Activated T-helper 17 cell treated with anti-CD3 and anti-CD28 coated beads, Interleukin-2, amount 50 U/mL, for 72 hours (primary cell): Measurements from ENCODE around the gene PPP3CB. TPM values are rescaled to one million over a fixed set of nuclear protein-coding genes. Genes with fewer than 3 reads are reported as not detected.

Experiments used
- ATAC-seq: fragments of 150-1000 bp; cut with Tn5 transposase; replicated peaks from 2 replicates; pipeline ENCODE4 v1.10.0; 2021; ENCODE audit warnings: mild to moderate bottlenecking, moderate library complexity
- H3K27ac Mint-ChIP-seq: one replicate; pipeline ENCODE4 v1.8.0; 2022; ENCODE audit warnings: mixed read lengths
- H3K27me3 Mint-ChIP-seq: one replicate; pipeline ENCODE4 v1.8.0; 2022; ENCODE audit warnings: mixed read lengths
- H3K36me3 Mint-ChIP-seq: one replicate; pipeline ENCODE4 v1.8.0; 2022; ENCODE audit warnings: low read depth, mild to moderate bottlenecking, mixed read lengths
- H3K4me1 Mint-ChIP-seq: one replicate; pipeline ENCODE4 v1.8.0; 2022; ENCODE audit warnings: mixed read lengths
- H3K4me3 Mint-ChIP-seq: one replicate; pipeline ENCODE4 v1.8.0; 2022; ENCODE audit warnings: mild to moderate bottlenecking, mixed read lengths
- H3K9me3 Mint-ChIP-seq: one replicate; pipeline ENCODE4 v1.8.0; 2022; ENCODE audit warnings: mixed read lengths
- total RNA-seq, 2 donors: library from RNA; stranded (reverse); gene quantifications; one replicate each; pipeline ENCODE4 v1.2.3, GENCODE V29; 2022

PPP3CB gene
- total RNA-seq, 2 donors from 2014 or later = 43.9 to 50.1 TPM

- Mint-ChIP-seq H3K36me3 (peaks cover 98% of the 10 kb centered on the region), H3K27me3 (no peaks in the 10 kb centered on the region), H3K27ac (no peak overlapping the region), H3K4me3 (no peak overlapping the region), H3K4me1 (peaks cover 3% of the 10 kb centered on the region), H3K9me3 (no peaks in the 10 kb centered on the region)
- ATAC-seq = no peak
These were observed 109.2 kb downstream of the PPP3CB start for GRCh38 chr10:73386583-73386982.

Other genes starting within 250 kb of the PPP3CB start
- 10 to 100 TPM; 43.5 to 68.1 TPM for gene DNAJC9, start 248.8 kb downstream of the PPP3CB start, total RNA-seq
- gene MRPS16, start 243.4 kb downstream of the PPP3CB start, total RNA-seq = 100 to 1,000 TPM in 1 of 2 donors, 10 to 100 TPM in 1; 69.5 to 112 TPM
- under 1 TPM; 0.73 to 0.74 TPM for gene CFAP70, start 137.2 kb downstream of the PPP3CB start, total RNA-seq
- gene ANXA7, start 82.0 kb downstream of the PPP3CB start, total RNA-seq = 100 to 1,000 TPM in 1 of 2 donors, 10 to 100 TPM in 1; 90.1 to 133 TPM
- 1 to 10 TPM; 4.9 to 7.3 TPM for gene MSS51, start 62.5 kb downstream of the PPP3CB start, total RNA-seq
- 1 to 10 TPM; 6.3 to 6.4 TPM for gene USP54, start 95.3 kb upstream of the PPP3CB start, total RNA-seq
- not detected for gene MYOZ1, start 145.4 kb upstream of the PPP3CB start, total RNA-seq
- not detected for gene SYNPO2L, start 160.0 kb upstream of the PPP3CB start, total RNA-seq
- 1 to 10 TPM; 6.3 to 7.2 TPM for gene AGAP5, start 202.1 kb upstream of the PPP3CB start, total RNA-seq
- 100 to 1,000 TPM in 1 of 2 donors, 10 to 100 TPM in 1; 98.5 to 129 TPM for gene SEC24C, start 248.3 kb upstream of the PPP3CB start, total RNA-seq